Cerebellar nuclear complex (tissue), 1 donor: Measurements from ENCODE around the gene PAK6.

Experiments
- DNase-seq, 2 experiments: peaks; one replicate each; lab custom pipeline; 2025; lab: John Stamatoyannopoulos, UW

Gene PAK6

GRCh38 chr15:40255033-40255432, 16.2 kb downstream of the PAK6 start:
- DNase-seq, result no peak

- no peak for DNase-seq
Observed at GRCh38 chr15:40256638-40257235, 17.9 kb downstream of the PAK6 start.

GRCh38 chr15:40257656-40258450, 19.0 kb downstream of the PAK6 start:
- DNase-seq, result no peak

GRCh38 chr15:40258544-40258943, 19.7 kb downstream of the PAK6 start:
- no peak for DNase-seq

GRCh38 chr15:40259021-40259420, 20.2 kb downstream of the PAK6 start:
- no peak for DNase-seq

- no peak for DNase-seq
Observed at GRCh38 chr15:40263024-40263754, 24.3 kb downstream of the PAK6 start.

GRCh38 chr15:40264321-40265153, 25.7 kb downstream of the PAK6 start:
- no peak for DNase-seq

- no peak for DNase-seq
Observed at GRCh38 chr15:40265355-40265754, 26.5 kb downstream of the PAK6 start.

- no peak for DNase-seq
Observed at GRCh38 chr15:40265875-40266274, 27.0 kb downstream of the PAK6 start.

GRCh38 chr15:40266828-40267304, 28.0 kb downstream of the PAK6 start:
- no peak for DNase-seq

- no peak for DNase-seq
Observed at GRCh38 chr15:40267670-40268069, 28.8 kb downstream of the PAK6 start.

- DNase-seq, result no peak
Observed at GRCh38 chr15:40269604-40270003, 30.7 kb downstream of the PAK6 start.

- DNase-seq, result no peak
Observed at GRCh38 chr15:40270246-40270995, 31.6 kb downstream of the PAK6 start.

GRCh38 chr15:40271685-40272484, 33.0 kb downstream of the PAK6 start:
- DNase-seq, result no peak

GRCh38 chr15:40272485-40273056, 33.7 kb downstream of the PAK6 start:
- no peak for DNase-seq

- no peak for DNase-seq
Observed at GRCh38 chr15:40273428-40273827, 34.6 kb downstream of the PAK6 start.

GRCh38 chr15:40274350-40275274, 35.7 kb downstream of the PAK6 start:
- DNase-seq, result peak in 1 of 2 experiments; percentile 15

- DNase-seq, result no peak
Observed at GRCh38 chr15:40275523-40275922, 36.7 kb downstream of the PAK6 start.

GRCh38 chr15:40275954-40276353, 37.1 kb downstream of the PAK6 start:
- DNase-seq, result no peak
